Stimulated activated CD8-positive, alpha-beta memory T cell treated with anti-CD3 and anti-CD28 coated beads, Interleukin-2, amount 100 ng/mL, for 1 hour (primary cell): ENCODE measurements around the gene GLI3.

Experiments
- DNase-seq, 2 donors: peaks; one replicate each; pipeline ENCODE4 v3.0.0-alpha.2; 2020; ENCODE audit warnings: low read depth in 2 of 2

GLI3 gene

DNA sequence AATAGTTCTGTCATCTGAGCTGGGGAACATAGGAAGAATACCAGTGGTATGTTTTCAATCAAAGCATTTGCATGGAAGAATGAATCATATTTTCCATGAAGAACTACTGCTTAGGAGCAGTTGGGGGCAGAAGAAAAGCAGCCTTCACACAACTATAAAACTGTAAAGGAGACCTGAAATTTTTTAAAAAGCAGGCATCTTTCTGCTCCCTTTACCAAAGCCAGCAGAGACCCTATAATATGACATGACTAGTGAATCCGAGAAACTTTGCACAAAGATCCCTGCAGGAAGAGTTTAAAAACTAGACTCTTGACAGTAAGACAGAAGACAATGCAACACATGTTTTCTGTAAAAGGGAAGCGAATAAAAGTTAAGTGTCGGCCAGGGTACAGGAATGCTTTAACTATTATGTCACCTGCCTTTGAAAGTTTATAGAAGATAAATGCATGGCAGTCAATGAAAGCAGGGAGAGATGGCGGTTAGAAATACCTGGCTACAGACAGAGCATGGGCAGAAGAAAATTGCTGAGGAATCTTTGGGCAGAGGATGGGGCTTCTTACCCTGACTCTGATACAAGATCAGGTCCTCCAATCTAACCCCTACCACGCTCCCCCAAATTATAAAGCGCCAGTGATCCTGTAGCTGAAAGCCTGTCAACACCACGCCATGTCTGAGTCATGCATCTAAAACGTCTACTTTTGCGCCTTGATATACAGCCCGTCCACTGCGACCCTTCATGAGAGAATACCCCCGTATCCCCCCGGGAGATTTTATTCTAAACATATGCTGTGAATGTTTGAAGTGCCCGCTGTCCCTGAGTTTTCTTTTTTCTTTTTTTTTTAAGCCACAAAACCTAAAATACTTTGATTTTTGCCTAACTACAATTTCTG is 93.1 kb downstream of the GLI3 start:
- no peak for DNase-seq

- DNase-seq: no peak
These were observed 94.9 kb downstream of the GLI3 start for GRCh38 chr7:42142089-42142488.

GRCh38 chr7:42139751-42140150 is 97.3 kb downstream of the GLI3 start:
- no peak for DNase-seq

- DNase-seq: no peak
These were observed 98.3 kb downstream of the GLI3 start for GRCh38 chr7:42138691-42139090.

DNA sequence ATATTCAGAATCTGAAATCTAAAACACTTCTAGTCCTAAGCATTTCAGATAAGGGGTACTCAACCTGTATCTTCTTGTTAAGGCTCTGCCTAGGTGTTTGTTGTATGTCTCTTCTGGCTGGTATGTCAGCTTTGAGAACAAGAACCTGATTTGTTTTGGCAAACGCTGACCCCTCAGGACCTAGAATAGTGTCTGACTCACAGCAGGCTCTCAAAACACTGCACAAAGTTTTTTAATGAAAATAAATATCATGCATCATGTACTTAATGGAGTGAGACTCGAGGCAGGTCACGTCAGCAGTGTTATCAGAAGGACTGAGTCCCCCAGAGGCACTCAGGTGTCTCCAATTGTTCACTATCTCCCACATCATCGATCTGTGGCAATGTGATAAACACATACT is 99.1 kb downstream of the GLI3 start:
- no peak for DNase-seq

GRCh38 chr7:42137431-42137830 is 99.6 kb downstream of the GLI3 start:
- DNase-seq: no peak

DNA sequence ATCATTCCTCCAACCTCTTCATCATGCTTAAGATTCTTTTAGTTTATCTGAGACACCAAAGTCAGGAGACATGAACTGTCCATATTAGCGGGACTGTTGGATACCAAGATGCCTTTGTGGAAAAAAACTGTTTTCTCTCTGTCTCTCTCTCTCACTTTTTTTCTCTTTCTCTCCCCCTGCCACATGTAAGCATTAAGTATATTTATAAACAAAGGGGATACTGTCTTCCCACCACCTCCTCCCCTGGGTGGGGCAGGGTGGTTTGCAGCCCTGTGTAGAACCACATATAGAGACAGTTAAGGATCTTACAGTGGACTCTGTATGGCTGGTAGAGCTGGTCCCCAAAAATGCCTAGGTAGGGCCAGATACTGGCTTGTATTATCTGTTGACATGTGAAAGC is 101.3 kb downstream of the GLI3 start:
- DNase-seq: no peak

DNA sequence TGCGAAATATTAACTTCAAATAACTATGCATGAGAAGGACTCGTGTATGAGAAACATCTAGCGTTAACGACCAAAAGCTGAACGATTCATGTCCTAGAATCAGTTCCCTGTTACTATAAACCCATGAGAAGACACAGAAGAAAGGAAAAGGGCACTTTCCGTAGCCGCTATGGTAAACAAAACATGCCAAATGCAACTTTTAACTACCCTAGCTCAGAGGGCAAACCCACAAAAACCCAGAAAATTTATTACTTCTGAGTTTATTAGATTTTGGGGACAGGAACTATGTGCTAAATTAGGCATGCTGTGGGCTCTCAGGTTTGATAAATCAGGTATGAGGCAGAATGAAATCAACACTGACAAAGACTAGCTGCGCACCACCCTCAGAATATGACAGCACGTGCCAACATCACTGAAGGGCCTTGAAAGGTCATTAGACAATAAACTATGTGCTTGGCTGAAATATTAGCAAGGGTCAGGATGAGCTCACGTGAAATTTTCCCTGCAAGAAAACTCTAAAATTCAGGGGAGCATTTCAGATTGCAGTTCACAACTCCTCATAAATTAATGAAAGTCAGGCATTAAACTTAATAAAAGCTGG is 102.6 kb downstream of the GLI3 start:
- DNase-seq: no peak

GRCh38 chr7:42133321-42133720 is 103.7 kb downstream of the GLI3 start:
- DNase-seq: no peak

DNA sequence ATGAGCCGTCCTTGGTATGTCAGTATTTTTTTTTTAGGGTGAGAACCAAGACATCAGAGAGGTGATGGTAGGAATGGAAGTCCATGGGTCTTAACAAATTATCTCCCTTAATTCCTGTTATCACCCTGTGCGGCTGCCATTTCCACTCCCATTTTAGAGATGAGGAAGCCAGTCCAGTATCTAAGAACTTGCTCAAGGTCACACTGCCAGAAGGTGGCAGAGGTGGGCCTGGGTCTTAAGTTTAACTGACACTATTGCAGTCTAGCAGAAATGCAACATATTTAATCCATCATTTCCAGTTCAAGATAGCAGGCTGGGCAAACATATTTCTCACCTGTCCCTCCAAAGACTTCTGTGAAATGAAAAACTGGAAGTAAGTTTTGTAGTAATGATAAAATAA is 108.3 kb downstream of the GLI3 start:
- no peak for DNase-seq

GRCh38 chr7:42127232-42127622 is 109.8 kb downstream of the GLI3 start:
- DNase-seq: no peak

DNA sequence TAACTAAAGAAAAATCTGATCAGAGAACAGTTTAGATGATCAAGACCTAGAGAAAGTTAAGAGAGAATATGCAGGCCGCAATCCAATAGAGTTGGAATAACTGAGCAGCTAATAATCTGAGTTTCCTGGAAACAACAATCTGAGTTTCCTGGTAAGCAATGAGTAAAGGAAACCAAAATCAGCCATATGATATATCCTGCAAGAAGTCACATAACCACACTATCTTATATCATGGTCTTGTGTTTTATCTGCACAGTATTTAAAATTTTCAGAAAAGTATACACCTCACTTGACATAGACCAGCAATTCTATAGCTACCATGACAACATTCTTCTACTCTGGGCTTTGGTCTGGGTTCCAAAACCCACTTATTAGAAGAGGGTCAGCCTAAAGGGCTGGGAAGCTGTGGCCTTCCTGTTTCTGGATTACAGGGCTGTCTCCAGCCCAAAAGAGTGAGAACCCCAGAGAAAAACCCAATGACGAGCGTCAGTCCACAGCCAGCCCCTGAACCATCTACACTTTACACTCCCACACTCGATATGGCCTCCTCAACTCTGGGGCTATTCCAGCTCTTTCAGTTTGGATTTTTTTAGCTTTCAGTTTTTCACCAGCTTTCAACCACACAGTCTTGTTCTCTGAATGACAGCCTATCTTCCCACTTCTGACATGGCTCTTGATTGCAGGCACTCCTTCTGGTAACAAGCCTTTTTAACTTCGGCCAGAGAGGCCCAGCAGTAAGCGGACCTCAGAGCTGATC is 110.4 kb downstream of the GLI3 start:
- no peak for DNase-seq

GRCh38 chr7:42125321-42125720 is 111.7 kb downstream of the GLI3 start:
- DNase-seq: no peak

DNA sequence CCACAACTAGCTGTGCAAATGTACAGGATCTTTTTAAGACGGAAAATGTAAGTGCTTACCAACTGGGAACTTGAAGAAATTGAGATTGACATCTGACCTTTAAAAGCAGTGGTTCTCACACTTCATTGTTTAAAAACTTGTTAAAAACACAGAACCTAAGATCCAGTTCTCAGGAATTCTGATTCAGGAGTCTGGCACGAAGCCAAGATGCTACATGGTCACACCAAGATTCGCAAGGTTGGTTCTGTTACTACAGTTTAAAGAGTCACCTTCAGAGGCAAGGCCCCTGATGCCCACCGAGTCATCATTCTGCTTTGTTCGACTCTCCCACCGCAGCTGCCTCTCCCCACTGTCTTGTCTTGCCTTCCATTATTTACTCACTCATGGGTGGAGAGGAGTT is 113.3 kb downstream of the GLI3 start:
- no peak for DNase-seq

DNA sequence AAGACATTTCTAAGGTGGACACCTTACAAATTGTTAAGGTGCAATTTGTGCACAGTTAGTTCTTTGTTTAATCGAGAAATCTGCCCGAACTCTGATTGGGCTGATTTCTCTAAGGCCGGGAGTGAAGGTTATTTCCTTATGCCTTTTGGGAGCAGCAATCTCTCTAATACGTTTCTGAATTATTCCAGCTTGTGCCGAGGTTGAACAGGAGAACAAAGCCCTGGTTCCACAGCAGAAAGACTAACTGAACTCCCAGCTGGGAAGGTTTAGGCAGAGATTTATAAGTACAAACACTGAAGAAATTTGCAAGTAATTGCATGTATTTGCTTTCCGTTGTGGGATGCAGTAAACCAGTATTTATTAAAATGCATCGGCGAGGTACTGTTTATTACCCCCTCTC is 116.8 kb downstream of the GLI3 start:
- DNase-seq: no peak

DNA sequence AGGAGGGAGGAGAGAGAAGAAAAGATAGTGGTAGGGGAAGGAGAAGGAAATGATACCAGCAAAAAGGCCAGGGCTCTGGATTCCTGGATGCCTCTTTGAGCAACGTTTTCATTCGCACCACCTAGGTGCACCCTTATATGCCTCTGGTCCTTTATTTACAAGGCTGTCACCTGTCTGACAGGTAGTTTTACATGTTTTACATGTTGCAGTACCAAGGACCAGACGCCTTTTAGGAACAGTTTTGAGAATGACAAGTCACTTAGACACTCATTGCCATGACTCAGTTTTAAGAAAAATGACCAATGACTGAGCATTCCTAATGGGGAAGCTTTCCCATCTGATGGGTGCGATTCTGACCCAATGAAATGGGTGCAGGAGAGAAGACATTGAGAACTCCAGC is 119.8 kb downstream of the GLI3 start:
- no peak for DNase-seq

DNA sequence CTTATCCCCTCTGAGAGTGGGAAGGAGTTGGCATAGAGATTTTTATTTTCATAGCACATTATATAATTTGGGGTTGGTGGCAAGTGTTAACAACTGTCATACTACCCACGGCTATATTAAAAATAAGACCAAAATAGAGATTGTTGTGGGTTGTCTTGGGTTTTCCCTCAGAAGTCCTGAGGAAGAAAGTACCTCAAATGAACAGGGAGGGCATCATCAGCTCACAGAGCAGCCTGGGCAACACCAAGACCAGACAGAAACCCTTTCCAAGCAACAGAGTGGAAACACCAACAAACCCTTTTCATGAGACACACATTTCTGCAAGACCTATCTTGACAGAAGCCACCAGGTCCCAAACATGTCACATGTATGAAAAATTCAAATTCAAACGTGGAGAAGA is 121.2 kb downstream of the GLI3 start:
- no peak for DNase-seq

- DNase-seq: no peak
These were observed 126.7 kb downstream of the GLI3 start for GRCh38 chr7:42110333-42110732.

- DNase-seq: no peak
These were observed 128.0 kb downstream of the GLI3 start for GRCh38 chr7:42108803-42109528.

GRCh38 chr7:42107484-42108240 is 129.3 kb downstream of the GLI3 start:
- no peak for DNase-seq

DNA sequence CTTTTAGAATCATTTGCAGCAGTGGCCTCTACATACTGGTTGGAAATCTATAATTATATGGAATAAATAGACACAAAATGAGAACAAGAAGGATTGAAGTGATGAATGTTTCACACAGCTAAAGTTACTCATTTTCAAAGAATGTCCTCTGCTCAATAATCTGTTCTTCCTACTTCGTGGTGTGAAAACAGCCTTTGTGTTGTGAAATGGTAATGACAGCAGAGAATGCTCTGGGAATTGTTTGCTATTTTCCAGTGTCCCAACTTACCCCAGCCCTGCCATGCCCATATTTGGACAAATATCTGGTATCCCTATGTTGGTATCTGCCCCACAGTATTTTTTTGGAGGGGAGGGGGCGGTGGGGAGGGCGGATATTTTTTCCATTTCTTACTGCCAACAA is 130.4 kb downstream of the GLI3 start:
- DNase-seq: no peak
